Lower leg skin (tissue), 4 donors: ENCODE results near the gene GUCA2A. TPM values are rescaled to one million over a fixed set of nuclear protein-coding genes. Genes with fewer than 3 reads are reported as not detected.

ENCODE experiments used
- DNase-seq, 2 donors: peaks; one replicate each; pipeline ENCODE4 v3.0.0-alpha.2; 2019; ENCODE audit warnings: low spot score in 2 of 2
- H3K4me3 ChIP-seq: fragments of 200-600 bp; sonication (generic); 2 replicates; pipeline ENCODE4 v1.5.1; 2017; ENCODE audit warnings: mild to moderate bottlenecking, low read depth; ENCODE audit not compliant: poor library complexity, severe bottlenecking
- POLR2A ChIP-seq, 2 donors: fragments of 450-650 bp; IDR thresholded peaks; one replicate each; pipeline ENCODE4 v1.6.1; 2016 to 2017; ENCODE audit warnings: antibody characterized with exemption in 2 of 2, mild to moderate bottlenecking in 1 of 2, moderate library complexity in 1 of 2
- WGBS, 2 donors: methylation state at CpG; one replicate each; pipeline ENCODE4 v1.1.5; 2018; 5-methylcytosine and 5-hydroxymethylcytosine counted together
- intact Hi-C: fragments of 100-400 bp; cut with DNase I; formaldehyde crosslinking; loops from one replicate; pipeline ENCODE4 v1.15.0; 2023; ENCODE audit warnings: low total_unique reads
- total RNA-seq, 4 donors: library from RNA; depleted of rRNA; stranded (reverse); fragments of >200 nt; gene quantifications; one replicate each; pipeline ENCODE4 v1.1.0, GENCODE V29; 2016
- TF ChIP-seq, protein P1 (sequence below), 3 donors: fragments of 450-650 bp; IDR thresholded peaks; one replicate each; pipeline ENCODE4 v1.5.1; 2016; ENCODE audit warnings: antibody characterized with exemption in 3 of 3, mild to moderate bottlenecking in 3 of 3, moderate library complexity in 2 of 3

GUCA2A gene
- total RNA-seq, 4 donors from 2014 or later = not detected

DNA sequence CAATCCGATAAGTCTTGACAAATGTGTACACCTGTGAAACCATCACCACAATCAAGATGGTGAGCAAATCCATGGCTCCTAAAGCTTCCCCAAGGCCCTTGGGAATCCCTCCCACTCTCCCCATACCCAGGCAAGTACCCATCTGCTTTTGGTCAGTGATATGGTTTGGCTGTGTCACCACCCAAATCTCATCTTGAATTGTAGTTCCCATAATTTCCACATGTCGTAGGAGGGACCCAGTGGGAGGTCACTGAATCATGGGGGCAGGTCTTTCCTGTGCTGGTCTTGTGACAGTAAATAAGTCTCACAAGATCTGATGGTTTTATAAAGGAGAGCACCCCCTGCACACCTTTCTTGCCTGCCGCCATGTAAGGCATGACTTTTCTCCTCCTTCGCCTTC is 26.0 kb downstream of the GUCA2A start:
- H3K4me3 ChIP-seq = no peak overlapping the region
- TF ChIP-seq POLR2A (IDR thresholded peaks at IDR 0.05) = no peak
- TF ChIP-seq, protein P1, sequence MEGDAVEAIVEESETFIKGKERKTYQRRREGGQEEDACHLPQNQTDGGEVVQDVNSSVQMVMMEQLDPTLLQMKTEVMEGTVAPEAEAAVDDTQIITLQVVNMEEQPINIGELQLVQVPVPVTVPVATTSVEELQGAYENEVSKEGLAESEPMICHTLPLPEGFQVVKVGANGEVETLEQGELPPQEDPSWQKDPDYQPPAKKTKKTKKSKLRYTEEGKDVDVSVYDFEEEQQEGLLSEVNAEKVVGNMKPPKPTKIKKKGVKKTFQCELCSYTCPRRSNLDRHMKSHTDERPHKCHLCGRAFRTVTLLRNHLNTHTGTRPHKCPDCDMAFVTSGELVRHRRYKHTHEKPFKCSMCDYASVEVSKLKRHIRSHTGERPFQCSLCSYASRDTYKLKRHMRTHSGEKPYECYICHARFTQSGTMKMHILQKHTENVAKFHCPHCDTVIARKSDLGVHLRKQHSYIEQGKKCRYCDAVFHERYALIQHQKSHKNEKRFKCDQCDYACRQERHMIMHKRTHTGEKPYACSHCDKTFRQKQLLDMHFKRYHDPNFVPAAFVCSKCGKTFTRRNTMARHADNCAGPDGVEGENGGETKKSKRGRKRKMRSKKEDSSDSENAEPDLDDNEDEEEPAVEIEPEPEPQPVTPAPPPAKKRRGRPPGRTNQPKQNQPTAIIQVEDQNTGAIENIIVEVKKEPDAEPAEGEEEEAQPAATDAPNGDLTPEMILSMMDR (IDR thresholded peaks at IDR 0.05) = no peak
- peak in 1 of 2 donors; percentile 12 for DNase-seq
- intact Hi-C loops = no loop called here
- 91 to 96% methylated on average over 4 of the region's 4 CpGs for WGBS, 2 donors

- DNase-seq = peak in 1 of 2 donors; percentile 70
- WGBS, 2 donors = 53 to 61% methylated on average over 10 of the region's 10 CpGs
- no peak overlapping the region for H3K4me3 ChIP-seq
- intact Hi-C loops = no loop called here
- no peak for TF ChIP-seq POLR2A (IDR thresholded peaks at IDR 0.05)
- TF ChIP-seq, protein P1 (IDR thresholded peaks at IDR 0.05) = no peak
Observed at GRCh38 chr1:42137766-42138165, 26.8 kb downstream of the GUCA2A start.

GRCh38 chr1:42136466-42136865 is 28.1 kb downstream of the GUCA2A start:
- DNase-seq = no peak
- TF ChIP-seq POLR2A (IDR thresholded peaks at IDR 0.05) = no peak
- TF ChIP-seq, protein P1 (IDR thresholded peaks at IDR 0.05) = no peak
- H3K4me3 ChIP-seq = no peak overlapping the region
- intact Hi-C loops = no loop called here

DNA sequence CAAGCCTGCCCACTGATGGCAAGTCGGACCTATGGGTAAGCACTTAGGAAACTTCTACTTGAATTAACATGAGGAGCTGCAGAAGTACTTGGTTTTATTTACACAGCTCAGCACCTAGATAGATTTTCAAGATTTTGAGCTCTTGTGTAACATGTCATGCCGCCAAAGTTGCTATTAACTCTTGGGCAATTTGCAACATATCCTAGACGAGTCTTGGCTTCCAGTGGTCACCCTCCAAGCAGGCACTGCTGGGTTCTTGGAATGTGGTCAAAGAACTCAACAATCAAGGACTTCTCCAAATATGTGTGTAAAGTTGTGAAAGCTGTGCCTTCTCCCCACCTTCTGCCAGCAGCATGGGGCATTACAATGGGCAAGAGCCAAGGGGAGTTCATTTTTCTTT is 29.1 kb downstream of the GUCA2A start:
- WGBS, 2 donors = 64 to 67% methylated on average over 3 of the region's 3 CpGs
- no peak for TF ChIP-seq POLR2A (IDR thresholded peaks at IDR 0.05)
- TF ChIP-seq, protein P1 (IDR thresholded peaks at IDR 0.05) = no peak
- intact Hi-C loops = no loop called here
- no peak for DNase-seq
- H3K4me3 ChIP-seq = no peak overlapping the region

- 71 to 77% methylated on average over 10 of the region's 10 CpGs for WGBS, 2 donors
- peak in 1 of 2 donors; percentile 56 for DNase-seq
- H3K4me3 ChIP-seq = no peak overlapping the region
- intact Hi-C loops = no loop called here
- TF ChIP-seq POLR2A (IDR thresholded peaks at IDR 0.05) = no peak
- TF ChIP-seq, protein P1 (IDR thresholded peaks at IDR 0.05) = no peak
Observed at GRCh38 chr1:42133809-42134526, 30.6 kb downstream of the GUCA2A start.

DNA sequence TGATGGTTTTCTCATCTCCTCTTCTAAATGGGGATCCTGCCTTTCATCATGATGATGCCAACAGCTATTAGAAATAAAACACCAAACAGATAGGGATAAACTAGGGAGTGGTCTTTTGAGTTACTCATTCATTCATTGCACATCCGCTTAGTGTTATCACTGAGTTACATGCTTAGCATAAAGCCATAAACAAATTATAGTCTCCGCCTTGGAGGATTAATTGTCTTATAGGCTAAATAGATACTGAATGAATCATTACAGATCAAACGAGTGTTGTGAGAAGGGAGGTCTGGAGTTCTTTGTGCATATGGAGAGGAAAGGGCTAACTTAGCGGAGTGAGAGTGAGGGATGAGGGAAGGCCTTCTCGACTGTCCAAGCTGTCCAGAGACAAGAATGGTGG is 31.2 kb downstream of the GUCA2A start:
- no peak for DNase-seq
- intact Hi-C loops = no loop called here
- H3K4me3 ChIP-seq = no peak overlapping the region
- whole genome bisulfite sequencing, 2 donors = 78 to 80% methylated on average over 5 of the region's 5 CpGs
- no peak for TF ChIP-seq POLR2A (IDR thresholded peaks at IDR 0.05)
